HL-60 (cell line): ENCODE data around the gene SOX3.

Source experiments
- DNase-seq, 2 experiments: peaks; one replicate each; pipeline ENCODE4 v3.0.0-alpha.2; 2010 to 2020; ENCODE audit warnings: low read depth in 1 of 2, low spot score in 1 of 2
- H3K27ac ChIP-seq: fragments of 250-450 bp; sonication (Bioruptor Pico); replicated peaks from 2 replicates; pipeline ENCODE4 v1.5.1; 2020; ENCODE audit warnings: mild to moderate bottlenecking, moderate library complexity
- H3K27me3 ChIP-seq: fragments of 250-450 bp; sonication (Bioruptor Pico); 2 replicates; pipeline ENCODE4 v1.5.1; 2021; ENCODE audit warnings: mild to moderate bottlenecking, moderate library complexity; ENCODE audit not compliant: insufficient read depth, poor library complexity, severe bottlenecking
- H3K4me3 ChIP-seq: replicated peaks from 2 replicates; pipeline ENCODE4 v1.5.1; 2011; ENCODE audit warnings: mild to moderate bottlenecking, control low read depth, low read length; ENCODE audit not compliant: insufficient read depth
- CTCF ChIP-seq: IDR thresholded peaks from one replicate; pipeline ENCODE4 v1.5.1; 2011; ENCODE audit warnings: low read length, control low read depth, inconsistent platforms; ENCODE audit not compliant: insufficient read depth
- GABPA ChIP-seq: IDR thresholded peaks from 2 replicates; pipeline ENCODE4 v1.6.1; 2012; ENCODE audit warnings: low read depth
- POLR2AphosphoS5 ChIP-seq: IDR thresholded peaks from 2 replicates; pipeline ENCODE4 v1.6.1; 2012; ENCODE audit warnings: low read depth
- REST ChIP-seq: IDR thresholded peaks from 2 replicates; pipeline ENCODE4 v1.6.1; 2012; ENCODE audit warnings: low read depth; ENCODE audit not compliant: insufficient replicate concordance
- SPI1 ChIP-seq: IDR thresholded peaks from 2 replicates; pipeline ENCODE4 v1.6.1; 2012; ENCODE audit warnings: low read depth, mild to moderate bottlenecking, borderline replicate concordance

SOX3 gene

GRCh38 chrX:140525448-140525847 is 20.6 kb upstream of the SOX3 start:
- no peak for DNase-seq
- no peak overlapping the region for H3K27ac ChIP-seq
- no peak overlapping the region for H3K4me3 ChIP-seq
- H3K27me3 ChIP-seq = no peaks in the 10 kb centered on the region
- TF ChIP-seq POLR2AphosphoS5 (no peak), CTCF (no peak), GABPA (no peak)

GRCh38 chrX:140524556-140524955 is 19.7 kb upstream of the SOX3 start:
- no peak overlapping the region for H3K27ac ChIP-seq

GRCh38 chrX:140521393-140521792 is 16.5 kb upstream of the SOX3 start:
- no peak overlapping the region for H3K4me3 ChIP-seq
- no peak overlapping the region for H3K27ac ChIP-seq
- H3K27me3 ChIP-seq = no peaks in the 10 kb centered on the region
- DNase-seq = no peak
- TF ChIP-seq REST = no peak
- TF ChIP-seq GABPA = no peak
- TF ChIP-seq SPI1 = no peak
- no peak for TF ChIP-seq CTCF
- TF ChIP-seq POLR2AphosphoS5 = no peak

More at GRCh38 chrX:140524556-140524955, 19.7 kb upstream of the SOX3 start:
- no peaks in the 10 kb centered on the region for H3K27me3 ChIP-seq
- no peak for DNase-seq
- no peak overlapping the region for H3K4me3 ChIP-seq
- TF ChIP-seq SPI1 (no peak), CTCF (no peak), REST (no peak), GABPA (no peak), POLR2AphosphoS5 (no peak)

- TF ChIP-seq GABPA = no peak
- no peak for TF ChIP-seq CTCF
- TF ChIP-seq POLR2AphosphoS5 = no peak
- no peak for TF ChIP-seq REST
- no peak for TF ChIP-seq SPI1
- Histone ChIP-seq H3K4me3 (no peak overlapping the region), H3K27ac (no peak overlapping the region), H3K27me3 (no peaks in the 10 kb centered on the region)
- DNase-seq = no peak
These were observed 9.7 kb upstream of the SOX3 start for GRCh38 chrX:140514554-140514953.
